HG03025 (cell line): Measurements from ENCODE around the gene MEGF8.
"Not testable (repeated sequence)": the region's sequence is repeated elsewhere in the genome, so short reads cannot be mapped to it uniquely, and the experiment has no call there.

Experiments
- ATAC-seq: cut with Tn5 transposase; IDR thresholded peaks from one replicate; pipeline ENCODE4 v1.9.1; 2021; ENCODE audit warnings: mild to moderate bottlenecking, moderate library complexity; ENCODE audit not compliant: unreplicated experiment, low FRiP score

MEGF8 gene

GRCh38 chr19:42327381-42327780 lies 1.9 kb downstream of the MEGF8 start:
- no peak for ATAC-seq

GRCh38 chr19:42328106-42328505 lies 2.7 kb downstream of the MEGF8 start:
- no peak for ATAC-seq

GRCh38 chr19:42328854-42329253 lies 3.4 kb downstream of the MEGF8 start:
- no peak for ATAC-seq

GRCh38 chr19:42330241-42330711 lies 4.8 kb downstream of the MEGF8 start:
- ATAC-seq, result no peak

GRCh38 chr19:42331333-42331732 lies 5.9 kb downstream of the MEGF8 start:
- not testable (repeated sequence) for ATAC-seq

- no peak for ATAC-seq
Measured at GRCh38 chr19:42332059-42332458, 6.6 kb downstream of the MEGF8 start.

- no peak for ATAC-seq
Measured at GRCh38 chr19:42333018-42333417, 7.6 kb downstream of the MEGF8 start.

GRCh38 chr19:42333975-42334696 lies 8.7 kb downstream of the MEGF8 start:
- ATAC-seq, result no peak

GRCh38 chr19:42334697-42335373 lies 9.4 kb downstream of the MEGF8 start:
- ATAC-seq, result no peak

GRCh38 chr19:42335374-42335936 lies 10.0 kb downstream of the MEGF8 start:
- ATAC-seq, result no peak

- ATAC-seq, result no peak
Measured at GRCh38 chr19:42335971-42336370, 10.5 kb downstream of the MEGF8 start.

- ATAC-seq, result not testable (repeated sequence)
Measured at GRCh38 chr19:42339126-42339860, 13.9 kb downstream of the MEGF8 start.

GRCh38 chr19:42339922-42340321 lies 14.5 kb downstream of the MEGF8 start:
- ATAC-seq, result not testable (repeated sequence)

GRCh38 chr19:42343344-42344110 lies 18.1 kb downstream of the MEGF8 start:
- no peak for ATAC-seq

- no peak for ATAC-seq
Measured at GRCh38 chr19:42344336-42344893, 19.0 kb downstream of the MEGF8 start.

GRCh38 chr19:42345191-42345812 lies 19.9 kb downstream of the MEGF8 start:
- ATAC-seq, result no peak

GRCh38 chr19:42348211-42348610 lies 22.8 kb downstream of the MEGF8 start:
- ATAC-seq, result no peak

- ATAC-seq, result no peak
Measured at GRCh38 chr19:42349378-42350107, 24.1 kb downstream of the MEGF8 start.

GRCh38 chr19:42350417-42350816 lies 25.0 kb downstream of the MEGF8 start:
- no peak for ATAC-seq
